GM12878 (cell line): ENCODE measurements around the gene DDX11. TPM values are rescaled to one million over a fixed set of nuclear protein-coding genes. Genes with fewer than 3 reads are reported as not detected.

Experiments used
- ATAC-seq: fragments of 200-7000 bp; cut with Tn5 transposase; 3 replicates; pipeline ENCODE4 v1.9.1; 2020; ENCODE audit warnings: mild to moderate bottlenecking, moderate library complexity
- BruUV-seq: library from RNA; stranded (reverse); fragments of 400-500 nt; replicated peaks from 2 replicates; lab custom pipeline; 2021; lab: Mats Ljungman, UMichigan
- CTCF ChIA-PET: fragments of 300-600 bp; sonication (Branson Sonifier 250); formaldehyde crosslinking; extraction: SDS; loops from one replicate; lab custom pipeline; 2021; ENCODE audit warnings: inconsistent platforms; lab: Yijun Ruan, JAX
- POLR2A ChIA-PET: fragments of 350-600 bp; formaldehyde crosslinking; extraction: SDS; loops from one replicate; lab custom pipeline; 2021; ENCODE audit warnings: inconsistent platforms; lab: Charles Lee
- RAD21 ChIA-PET: fragments of 300-600 bp; sonication (Branson Sonifier 250); formaldehyde crosslinking; loops from one replicate; lab custom pipeline; 2023; ENCODE audit warnings: antibody characterized with exemption; ENCODE audit not compliant: unreplicated experiment; lab: Charles Lee
- SMC1A ChIA-PET: fragments of 300-600 bp; sonication (Branson Sonifier 250); formaldehyde crosslinking; loops from one replicate; lab custom pipeline; 2023; ENCODE audit not compliant: unreplicated experiment, uncharacterized antibody; lab: Charles Lee
- DNase-seq: peaks from one replicate; pipeline ENCODE4 v3.0.0-alpha.2; 2011; ENCODE audit warnings: low read depth, low spot score
- FAIRE-seq: peaks from 3 replicates; lab custom pipeline; 2011; peaks lifted over from hg19 to GRCh38; lab: Jason Lieb, UNC
- H2AFZ ChIP-seq: 2 replicates; pipeline ENCODE4 v1.6.0; 2011; ENCODE audit warnings: low read depth, low read length, control low read depth; ENCODE audit not compliant: control insufficient read depth
- H3K27ac ChIP-seq: 2 replicates; pipeline ENCODE4 v1.5.1; 2011; ENCODE audit warnings: control low read depth; ENCODE audit not compliant: control insufficient read depth, insufficient read depth
- H3K27me3 ChIP-seq, 2 experiments: replicated peaks in 1 of 2; 2 replicates each; pipeline versions ENCODE4 v1.6.0 to v1.6.1; 2011; ENCODE audit warnings: low read length in 1 of 2; ENCODE audit not compliant: control insufficient read depth in 2 of 2, insufficient read depth in 2 of 2
- H3K36me3 ChIP-seq, 2 experiments: 2 replicates each; pipeline ENCODE4 v1.5.1; 2011; ENCODE audit warnings: low read length in 1 of 2; ENCODE audit not compliant: control insufficient read depth in 2 of 2, insufficient read depth in 2 of 2
- H3K4me1 ChIP-seq: 2 replicates; pipeline ENCODE4 v1.6.1; 2011; ENCODE audit warnings: mild to moderate bottlenecking, low read length, moderate library complexity, mixed read lengths; ENCODE audit not compliant: control insufficient read depth, insufficient read depth
- H3K4me2 ChIP-seq: 2 replicates; pipeline ENCODE4 v1.6.0; 2011; ENCODE audit warnings: control low read depth; ENCODE audit not compliant: control insufficient read depth, insufficient read depth
- H3K4me3 ChIP-seq: fragments of 200-600 bp; sonication (generic); 2 replicates; pipeline ENCODE4 v1.5.1; 2016
- H3K79me2 ChIP-seq: 2 replicates; pipeline ENCODE4 v1.6.0; 2011; ENCODE audit warnings: low read length; ENCODE audit not compliant: control insufficient read depth, insufficient read depth
- H3K9ac ChIP-seq: 2 replicates; pipeline ENCODE4 v1.8.0; 2011; ENCODE audit warnings: low read length, control low read depth, mixed read lengths; ENCODE audit not compliant: control insufficient read depth, insufficient read depth
- H3K9me3 ChIP-seq: replicated peaks from 3 replicates; pipeline ENCODE4 v1.5.1; 2011; ENCODE audit warnings: mild to moderate bottlenecking, low read length; ENCODE audit not compliant: control insufficient read depth, insufficient read depth
- H4K20me1 ChIP-seq: 2 replicates; pipeline ENCODE4 v1.6.0; 2011; ENCODE audit not compliant: control insufficient read depth, insufficient read depth
- CBX3 ChIP-seq: fragments of 200-600 bp; sonication (generic); IDR thresholded peaks from 2 replicates; pipeline ENCODE4 v1.6.1; 2016; ENCODE audit warnings: low read depth, borderline replicate concordance
- CHD1 ChIP-seq: IDR thresholded peaks from 2 replicates; pipeline ENCODE4 v1.6.1; 2012; ENCODE audit warnings: low read depth, low read length, improper control_type of control experiment
- CREB1 ChIP-seq: IDR thresholded peaks from 2 replicates; pipeline ENCODE4 v1.6.1; 2012; ENCODE audit warnings: low read depth, mild to moderate bottlenecking, inconsistent platforms
- CREM ChIP-seq: IDR thresholded peaks from 2 replicates; pipeline ENCODE4 v1.6.1; 2014; ENCODE audit warnings: antibody characterized with exemption, low read depth
- EGR1 ChIP-seq, 2 experiments: IDR thresholded peaks; 1 replicate in 1 of 2; 2 replicates in 1 of 2; pipeline ENCODE4 v1.6.1; 2011 to 2012; ENCODE audit warnings: low read depth in 2 of 2, low read length in 2 of 2, borderline replicate concordance in 1 of 2, mild to moderate bottlenecking in 1 of 2, moderate library complexity in 1 of 2
- KDM1A ChIP-seq: fragments of 200-600 bp; sonication (generic); IDR thresholded peaks from 2 replicates; pipeline ENCODE4 v1.6.1; 2016; ENCODE audit warnings: borderline replicate concordance
- NR2C1 ChIP-seq: fragments of 450-650 bp; IDR thresholded peaks from 2 replicates; pipeline ENCODE4 v1.6.1; 2017; ENCODE audit warnings: antibody characterized with exemption, mild to moderate bottlenecking, moderate library complexity
- PAX8 ChIP-seq: fragments of 450-650 bp; IDR thresholded peaks from 2 replicates; pipeline ENCODE4 v1.6.1; 2017; ENCODE audit warnings: mild to moderate bottlenecking, moderate library complexity
- SRF ChIP-seq, 2 experiments: IDR thresholded peaks; 2 replicates each; pipeline ENCODE4 v1.6.1; 2011; ENCODE audit warnings: low read depth in 2 of 2, low read length in 2 of 2, mild to moderate bottlenecking in 1 of 2, moderate library complexity in 1 of 2
- WGBS: methylation state at CpG from one replicate; pipeline ENCODE4 v1.1.6; 2016; ENCODE audit warnings: low lambda C conversion rate; ENCODE audit not compliant: insufficient replicate concordance, insufficient coverage; ENCODE audit errors: missing lambda C conversion rate; 5-methylcytosine and 5-hydroxymethylcytosine counted together
- in situ Hi-C: fragments of 300-500 bp; cut with MboI; formaldehyde crosslinking; loops from 9 replicates; pipeline ENCODE4 v1.14.3; 2018; ENCODE audit warnings: mixed read lengths
- intact Hi-C: fragments of 100-400 bp; cut with micrococcal nuclease; formaldehyde crosslinking; loops from one replicate; pipeline ENCODE4 v1.14.2; 2022; ENCODE audit not compliant: unreplicated experiment
- polyA plus RNA-seq, 11 experiments: library from polyadenylated mRNA; depleted of rRNA in 4 of 11; unstranded in 6 of 11; stranded (reverse) in 5 of 11; fragments of >200 nt; fragmentation: Nextera tagmentation in 4 of 11; fragmentation: Illumina TruSeq in 1 of 11; extraction: Ambion mirVana in 4 of 11; extraction: Trizol in 1 of 11; gene quantifications; 1 replicate in 1 of 11; 2 replicates in 10 of 11; pipeline versions ENCODE4 v1.2.1 to v1.2.3, GENCODE V29; 2011 to 2016; ENCODE audit warnings: inconsistent platforms in 2 of 11, missing spikeins in 2 of 11, low read depth in 1 of 11
- total RNA-seq, 4 experiments: library from RNA; depleted of rRNA in 3 of 4; stranded (reverse); fragments of >200 nt in 3 of 4; fragmentation: Illumina TruSeq in 1 of 4; extraction: Trizol in 1 of 4; gene quantifications; 2 replicates each; pipeline versions ENCODE4 v1.2.1 to v1.2.3, GENCODE V29; 2013 to 2021
- TF ChIP-seq, protein P1 (sequence below): fragments of 450-650 bp; conservative IDR thresholded peaks from 2 replicates; pipeline ENCODE4 v1.6.1; 2017; ENCODE audit warnings: mild to moderate bottlenecking, moderate library complexity
- TF ChIP-seq, protein P2 (sequence below): fragments of 450-650 bp; IDR thresholded peaks from 2 replicates; pipeline ENCODE4 v1.6.1; 2016; ENCODE audit warnings: mild to moderate bottlenecking
- TF ChIP-seq, protein P3 (sequence below): fragments of 450-650 bp; formaldehyde crosslinking; IDR thresholded peaks from 2 replicates; pipeline ENCODE4 v1.4.0; 2020; ENCODE audit warnings: mild to moderate bottlenecking, moderate library complexity

The DDX11 gene
- total and polyA plus RNA-seq, 10 of the 15 experiments (the other 5 are each of a cell fraction or from before 2014, with no cell fraction given): 3.8 to 94.2 (median 46.3) TPM

DNA sequence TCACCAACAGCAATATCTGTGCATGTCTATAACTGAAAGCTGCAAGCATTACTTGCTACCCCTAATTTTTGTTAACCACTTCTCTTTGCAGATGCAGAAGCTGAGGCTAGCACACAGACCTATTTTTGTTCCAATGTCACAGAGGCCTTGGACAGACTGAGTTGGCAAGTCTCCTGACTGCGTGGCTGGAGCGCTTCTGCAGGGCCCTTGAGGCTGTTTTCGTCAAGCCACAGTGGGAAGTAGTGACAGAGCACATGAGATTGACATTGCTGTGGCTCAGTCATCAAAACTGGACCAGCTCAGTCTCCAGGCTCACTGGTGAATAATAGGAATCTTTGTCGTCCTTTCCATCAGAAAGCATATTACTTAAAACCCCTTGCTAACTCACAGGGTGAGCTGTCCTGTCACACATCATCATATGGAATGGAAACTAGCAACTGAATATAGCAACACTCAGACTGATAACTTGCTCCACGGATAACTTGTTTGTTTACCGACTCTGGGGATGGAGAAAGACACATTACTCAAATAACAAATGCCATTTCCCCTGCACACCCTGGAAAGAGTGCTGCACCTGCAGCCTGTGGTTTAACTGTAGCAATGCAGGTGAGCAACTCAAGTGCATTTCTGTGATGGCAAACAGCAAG, 43.6 kb upstream of the DDX11 start:
- ATAC-seq: no peak
- BruUV-seq: no TSS peak
- POLR2A ChIA-PET: no interaction called here
- 28% methylated on average over 6 of the region's 6 CpGs for WGBS
- no peaks in the 10 kb centered on the region for H3K79me2 ChIP-seq
- intact Hi-C loops: no loop called here
- CTCF ChIA-PET: interaction anchor here (0.6 kb wide), 1 partner anchor 64 kb away, joined by 3 read pairs; no protein-coding TSS in a partner anchor
- TF ChIP-seq, protein P1, sequence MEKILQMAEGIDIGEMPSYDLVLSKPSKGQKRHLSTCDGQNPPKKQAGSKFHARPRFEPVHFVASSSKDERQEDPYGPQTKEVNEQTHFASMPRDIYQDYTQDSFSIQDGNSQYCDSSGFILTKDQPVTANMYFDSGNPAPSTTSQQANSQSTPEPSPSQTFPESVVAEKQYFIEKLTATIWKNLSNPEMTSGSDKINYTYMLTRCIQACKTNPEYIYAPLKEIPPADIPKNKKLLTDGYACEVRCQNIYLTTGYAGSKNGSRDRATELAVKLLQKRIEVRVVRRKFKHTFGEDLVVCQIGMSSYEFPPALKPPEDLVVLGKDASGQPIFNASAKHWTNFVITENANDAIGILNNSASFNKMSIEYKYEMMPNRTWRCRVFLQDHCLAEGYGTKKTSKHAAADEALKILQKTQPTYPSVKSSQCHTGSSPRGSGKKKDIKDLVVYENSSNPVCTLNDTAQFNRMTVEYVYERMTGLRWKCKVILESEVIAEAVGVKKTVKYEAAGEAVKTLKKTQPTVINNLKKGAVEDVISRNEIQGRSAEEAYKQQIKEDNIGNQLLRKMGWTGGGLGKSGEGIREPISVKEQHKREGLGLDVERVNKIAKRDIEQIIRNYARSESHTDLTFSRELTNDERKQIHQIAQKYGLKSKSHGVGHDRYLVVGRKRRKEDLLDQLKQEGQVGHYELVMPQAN: no peak
- TF ChIP-seq CBX3: no peak
- no peak for TF ChIP-seq PAX8
- TF ChIP-seq CREB1: no peak
- TF ChIP-seq KDM1A: no peak
- TF ChIP-seq, protein P2, sequence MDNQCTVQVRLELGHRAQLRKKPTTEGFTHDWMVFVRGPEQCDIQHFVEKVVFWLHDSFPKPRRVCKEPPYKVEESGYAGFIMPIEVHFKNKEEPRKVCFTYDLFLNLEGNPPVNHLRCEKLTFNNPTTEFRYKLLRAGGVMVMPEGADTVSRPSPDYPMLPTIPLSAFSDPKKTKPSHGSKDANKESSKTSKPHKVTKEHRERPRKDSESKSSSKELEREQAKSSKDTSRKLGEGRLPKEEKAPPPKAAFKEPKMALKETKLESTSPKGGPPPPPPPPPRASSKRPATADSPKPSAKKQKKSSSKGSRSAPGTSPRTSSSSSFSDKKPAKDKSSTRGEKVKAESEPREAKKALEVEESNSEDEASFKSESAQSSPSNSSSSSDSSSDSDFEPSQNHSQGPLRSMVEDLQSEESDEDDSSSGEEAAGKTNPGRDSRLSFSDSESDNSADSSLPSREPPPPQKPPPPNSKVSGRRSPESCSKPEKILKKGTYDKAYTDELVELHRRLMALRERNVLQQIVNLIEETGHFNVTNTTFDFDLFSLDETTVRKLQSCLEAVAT: no peak
- TF ChIP-seq EGR1 (IDR thresholded peaks at IDR 0.05; ENCODE audit: borderline replicate concordance in 1 of 2, low read depth in 2 of 2, low read length in 2 of 2): no peak
- TF ChIP-seq, protein P3, sequence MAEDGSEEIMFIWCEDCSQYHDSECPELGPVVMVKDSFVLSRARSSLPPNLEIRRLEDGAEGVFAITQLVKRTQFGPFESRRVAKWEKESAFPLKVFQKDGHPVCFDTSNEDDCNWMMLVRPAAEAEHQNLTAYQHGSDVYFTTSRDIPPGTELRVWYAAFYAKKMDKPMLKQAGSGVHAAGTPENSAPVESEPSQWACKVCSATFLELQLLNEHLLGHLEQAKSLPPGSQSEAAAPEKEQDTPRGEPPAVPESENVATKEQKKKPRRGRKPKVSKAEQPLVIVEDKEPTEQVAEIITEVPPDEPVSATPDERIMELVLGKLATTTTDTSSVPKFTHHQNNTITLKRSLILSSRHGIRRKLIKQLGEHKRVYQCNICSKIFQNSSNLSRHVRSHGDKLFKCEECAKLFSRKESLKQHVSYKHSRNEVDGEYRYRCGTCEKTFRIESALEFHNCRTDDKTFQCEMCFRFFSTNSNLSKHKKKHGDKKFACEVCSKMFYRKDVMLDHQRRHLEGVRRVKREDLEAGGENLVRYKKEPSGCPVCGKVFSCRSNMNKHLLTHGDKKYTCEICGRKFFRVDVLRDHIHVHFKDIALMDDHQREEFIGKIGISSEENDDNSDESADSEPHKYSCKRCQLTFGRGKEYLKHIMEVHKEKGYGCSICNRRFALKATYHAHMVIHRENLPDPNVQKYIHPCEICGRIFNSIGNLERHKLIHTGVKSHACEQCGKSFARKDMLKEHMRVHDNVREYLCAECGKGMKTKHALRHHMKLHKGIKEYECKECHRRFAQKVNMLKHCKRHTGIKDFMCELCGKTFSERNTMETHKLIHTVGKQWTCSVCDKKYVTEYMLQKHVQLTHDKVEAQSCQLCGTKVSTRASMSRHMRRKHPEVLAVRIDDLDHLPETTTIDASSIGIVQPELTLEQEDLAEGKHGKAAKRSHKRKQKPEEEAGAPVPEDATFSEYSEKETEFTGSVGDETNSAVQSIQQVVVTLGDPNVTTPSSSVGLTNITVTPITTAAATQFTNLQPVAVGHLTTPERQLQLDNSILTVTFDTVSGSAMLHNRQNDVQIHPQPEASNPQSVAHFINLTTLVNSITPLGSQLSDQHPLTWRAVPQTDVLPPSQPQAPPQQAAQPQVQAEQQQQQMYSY (CRISPR knock-in tag): no peak
- TF ChIP-seq CREM: no peak
- no peak for TF ChIP-seq NR2C1
- no peak for TF ChIP-seq SRF (IDR thresholded peaks at IDR 0.05; ENCODE audit: low read depth in 2 of 2, low read length in 2 of 2)
- no peak for TF ChIP-seq CHD1
- TF ChIP-seq, all 136 proteins: peak for 0
- Histone ChIP-seq H2AFZ (no peak overlapping the region), H3K9me3 (no peaks in the 10 kb centered on the region), H3K27me3 (peaks cover 0 to 3% of the 10 kb centered on the region in 2 experiments; a peak in 1 of 4 replicates), H3K4me3 (no peak overlapping the region), H3K4me1 (no peaks in the 10 kb centered on the region), H3K27ac (no peak overlapping the region), H4K20me1 (no peaks in the 10 kb centered on the region), H3K36me3 (no peaks in the 10 kb centered on the region), H3K9ac (no peak overlapping the region), H3K4me2 (no peak overlapping the region)
- no peak for DNase-seq
- no peak for FAIRE-seq
- ChIA-PET SMC1A (no interaction called here), RAD21 (no interaction called here)
- in situ Hi-C loops: no loop called here
